ENCODE results near the gene METTL24.

DNA sequence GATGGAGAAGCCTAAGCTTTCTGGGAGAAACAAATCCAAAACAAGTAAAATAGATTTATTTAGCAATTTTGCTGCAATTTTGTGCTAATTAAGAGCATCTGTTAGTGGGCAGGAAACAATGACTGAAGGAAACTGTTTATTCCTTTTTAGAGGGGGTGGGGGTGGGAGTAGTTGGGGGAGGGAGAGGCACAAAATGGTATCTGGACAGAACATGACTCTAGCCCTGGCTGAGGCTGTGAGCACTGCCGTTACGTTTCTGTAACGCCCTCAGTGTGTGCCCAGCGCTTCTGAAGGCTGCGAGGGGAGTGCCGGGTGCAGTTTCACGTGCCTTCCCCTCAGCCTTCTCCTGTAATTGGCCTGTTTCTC lies 28.8 kb downstream of the METTL24 start:
- TF ChIP-seq, protein P1, sequence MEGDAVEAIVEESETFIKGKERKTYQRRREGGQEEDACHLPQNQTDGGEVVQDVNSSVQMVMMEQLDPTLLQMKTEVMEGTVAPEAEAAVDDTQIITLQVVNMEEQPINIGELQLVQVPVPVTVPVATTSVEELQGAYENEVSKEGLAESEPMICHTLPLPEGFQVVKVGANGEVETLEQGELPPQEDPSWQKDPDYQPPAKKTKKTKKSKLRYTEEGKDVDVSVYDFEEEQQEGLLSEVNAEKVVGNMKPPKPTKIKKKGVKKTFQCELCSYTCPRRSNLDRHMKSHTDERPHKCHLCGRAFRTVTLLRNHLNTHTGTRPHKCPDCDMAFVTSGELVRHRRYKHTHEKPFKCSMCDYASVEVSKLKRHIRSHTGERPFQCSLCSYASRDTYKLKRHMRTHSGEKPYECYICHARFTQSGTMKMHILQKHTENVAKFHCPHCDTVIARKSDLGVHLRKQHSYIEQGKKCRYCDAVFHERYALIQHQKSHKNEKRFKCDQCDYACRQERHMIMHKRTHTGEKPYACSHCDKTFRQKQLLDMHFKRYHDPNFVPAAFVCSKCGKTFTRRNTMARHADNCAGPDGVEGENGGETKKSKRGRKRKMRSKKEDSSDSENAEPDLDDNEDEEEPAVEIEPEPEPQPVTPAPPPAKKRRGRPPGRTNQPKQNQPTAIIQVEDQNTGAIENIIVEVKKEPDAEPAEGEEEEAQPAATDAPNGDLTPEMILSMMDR (conservative IDR thresholded peaks at IDR 0.05): no peak
- TF ChIP-seq EZH2 (IDR thresholded peaks at IDR 0.05; ENCODE audit: low read depth): no peak

Data from PC-9 (cell line).